Uterus (tissue), 4 donors: ENCODE measurements around the gene RPS6KA2. TPM values are rescaled to one million over a fixed set of nuclear protein-coding genes. Genes with fewer than 3 reads are reported as not detected.

Source experiments
- DNase-seq, 2 donors: peaks; one replicate each; pipeline ENCODE4 v3.0.0-alpha.2; 2019 to 2020
- H3K27ac ChIP-seq, 2 donors: fragments of 200-600 bp; sonication (generic); 1 replicate in 1 of 2; 2 replicates in 1 of 2; pipeline ENCODE4 v1.5.1; 2016 to 2018
- H3K27me3 ChIP-seq, 2 donors: fragments of 200-600 bp; sonication (generic); one replicate each; pipeline ENCODE4 v1.5.1; 2018 to 2019; ENCODE audit warnings: control low read depth in 1 of 2
- H3K36me3 ChIP-seq, 2 donors: fragments of 200-600 bp; sonication (generic); one replicate each; pipeline ENCODE4 v1.5.1; 2019; ENCODE audit warnings: control low read depth in 1 of 2
- H3K4me1 ChIP-seq, 2 donors: fragments of 200-600 bp; sonication (generic); one replicate each; pipeline ENCODE4 v1.5.1; 2018 to 2019; ENCODE audit warnings: control low read depth in 1 of 2
- H3K4me3 ChIP-seq, 2 donors: fragments of 200-600 bp; sonication (generic); 1 replicate in 1 of 2; 2 replicates in 1 of 2; pipeline ENCODE4 v1.5.1; 2018 to 2019; ENCODE audit warnings: mild to moderate bottlenecking in 1 of 2
- H3K9me3 ChIP-seq, 2 donors: fragments of 200-600 bp; sonication (generic); one replicate each; pipeline ENCODE4 v1.5.1; 2019; ENCODE audit warnings: control low read depth in 1 of 2
- CTCF ChIP-seq, 4 experiments: fragments of 200-600 bp in 2 of 4; fragments of 450-650 bp in 2 of 4; sonication (generic) in 2 of 4; IDR thresholded peaks; one replicate each; pipeline ENCODE4 v1.5.1; 2016 to 2019; ENCODE audit warnings: antibody characterized with exemption in 4 of 4, mild to moderate bottlenecking in 2 of 4, moderate library complexity in 1 of 4
- POLR2A ChIP-seq, 2 donors: fragments of 450-650 bp; IDR thresholded peaks; one replicate each; pipeline ENCODE4 v1.6.1; 2016; ENCODE audit warnings: antibody characterized with exemption in 2 of 2, mild to moderate bottlenecking in 1 of 2, moderate library complexity in 1 of 2
- intact Hi-C: fragments of 100-400 bp; cut with DNase I; formaldehyde crosslinking; loops from one replicate; pipeline ENCODE4 v1.15.1; 2023; ENCODE audit warnings: low total_unique reads
- total RNA-seq, 4 donors: library from RNA; depleted of rRNA in 3 of 4; stranded (reverse); fragments of >200 nt in 3 of 4; gene quantifications; one replicate each; pipeline versions ENCODE4 v1.1.0 to v1.2.4, GENCODE V29; 2014 to 2023
- donor health status: DM: yes; HTN: yes; CAD: no.

Gene RPS6KA2
- total RNA-seq, 4 donors from 2014 or later, result 34.0 to 78.4 (median 55.8) TPM

DNA sequence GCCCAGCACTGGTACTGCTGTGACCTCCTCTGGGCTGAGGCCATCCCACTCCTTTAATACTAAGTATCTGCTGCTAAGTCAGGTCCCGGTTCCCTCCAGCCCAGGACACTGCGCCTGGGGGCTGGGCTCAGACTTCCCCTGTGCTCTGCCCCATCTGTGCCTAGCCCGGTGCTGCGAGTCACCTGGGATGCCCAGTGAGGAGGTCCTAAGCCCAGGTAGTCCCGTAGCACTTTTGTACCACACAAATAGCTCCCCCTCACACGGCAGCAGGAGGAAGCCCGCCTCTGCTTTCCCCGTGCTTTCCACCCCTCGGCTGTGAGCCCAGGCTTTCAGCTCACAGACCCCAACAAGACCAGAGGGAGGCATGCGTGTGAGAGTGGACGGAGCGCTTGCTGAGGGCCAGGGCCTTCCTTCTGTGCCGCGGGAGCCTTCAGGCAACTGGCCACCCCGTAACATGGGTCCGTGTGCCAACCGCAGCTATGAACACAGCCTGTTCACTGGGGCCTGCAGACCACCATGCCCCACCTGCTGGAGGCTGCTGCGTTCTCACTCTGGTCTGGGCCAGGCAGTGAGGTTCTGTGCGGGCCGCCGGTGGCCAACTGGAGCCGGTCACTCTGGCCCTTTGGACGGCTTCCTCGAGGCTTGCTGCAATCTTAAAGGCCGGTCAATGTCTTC, 164.5 kb downstream of the RPS6KA2 start:
- H3K36me3 ChIP-seq, result no peaks in the 10 kb centered on the region
- H3K9me3 ChIP-seq, result no peaks in the 10 kb centered on the region
- no peaks in the 10 kb centered on the region for H3K4me1 ChIP-seq
- H3K4me3 ChIP-seq, result no peak overlapping the region
- H3K27ac ChIP-seq, result no peak overlapping the region
- DNase-seq, result peak in 1 of 2 donors; percentile 6
- TF ChIP-seq CTCF (IDR thresholded peaks at IDR 0.05) (no peak), POLR2A (IDR thresholded peaks at IDR 0.05) (no peak)
- intact Hi-C loops, result no loop called here
- no peaks in the 10 kb centered on the region for H3K27me3 ChIP-seq

GRCh38 chr6:166461821-166462460, 165.1 kb downstream of the RPS6KA2 start:
- Histone ChIP-seq H3K27ac (no peak overlapping the region), H3K36me3 (no peaks in the 10 kb centered on the region), H3K9me3 (no peaks in the 10 kb centered on the region), H3K27me3 (no peaks in the 10 kb centered on the region), H3K4me3 (no peak overlapping the region), H3K4me1 (no peaks in the 10 kb centered on the region)
- intact Hi-C loops, result no loop called here
- no peak for DNase-seq
- TF ChIP-seq CTCF (IDR thresholded peaks at IDR 0.05) (no peak), POLR2A (IDR thresholded peaks at IDR 0.05) (no peak)

DNA sequence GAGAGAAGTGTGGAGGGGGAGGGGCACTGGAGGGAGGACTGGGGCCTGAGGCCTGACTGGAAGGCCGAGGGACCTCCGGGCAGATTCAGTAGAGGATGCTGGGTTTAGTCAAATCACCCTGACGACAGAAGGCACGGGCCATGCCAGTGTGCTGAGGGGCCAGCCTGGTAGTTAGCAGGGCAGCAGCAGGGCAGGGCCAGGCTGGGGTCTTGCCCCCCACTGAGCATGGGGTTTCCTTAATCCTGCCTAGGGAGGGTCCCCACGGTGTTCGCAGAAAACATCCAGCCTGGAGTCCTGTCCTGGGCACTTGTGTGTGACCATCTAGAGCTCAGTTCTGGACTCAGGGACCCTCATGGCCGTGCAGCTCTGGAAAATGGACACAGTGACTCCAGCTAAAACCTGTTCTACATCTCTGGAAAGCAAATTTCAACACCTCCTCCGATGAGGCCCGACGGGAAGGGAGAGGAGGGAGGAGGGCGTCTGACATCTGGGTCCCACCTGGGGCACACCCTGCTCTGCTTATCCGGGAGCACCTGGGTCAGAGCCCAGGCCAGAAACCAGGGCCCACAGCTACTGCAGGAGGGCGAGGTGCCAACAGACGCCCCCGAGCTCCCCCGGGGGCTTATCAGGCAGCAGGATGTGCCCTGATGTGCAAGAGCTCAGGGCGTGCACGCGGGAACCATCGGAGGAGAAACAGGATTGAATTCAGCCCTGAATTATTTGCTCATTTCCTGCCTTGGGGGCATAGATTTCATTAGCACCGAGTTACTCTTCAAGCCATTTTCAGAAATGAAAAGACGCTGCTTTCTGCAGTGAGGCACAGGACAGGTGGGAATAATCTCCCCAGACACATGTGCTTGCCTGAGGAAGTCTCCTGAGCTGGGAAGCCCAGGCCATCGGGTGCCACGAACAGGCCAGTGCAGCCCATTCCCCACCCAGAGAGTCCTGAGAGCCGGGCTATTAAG, 166.3 kb downstream of the RPS6KA2 start:
- H3K4me3 ChIP-seq, result no peak overlapping the region
- intact Hi-C loops, result no loop called here
- no peaks in the 10 kb centered on the region for H3K27me3 ChIP-seq
- H3K4me1 ChIP-seq, result no peaks in the 10 kb centered on the region
- DNase-seq, result no peak
- H3K9me3 ChIP-seq, result no peaks in the 10 kb centered on the region
- H3K27ac ChIP-seq, result no peak overlapping the region
- TF ChIP-seq CTCF (IDR thresholded peaks at IDR 0.05), result no peak
- TF ChIP-seq POLR2A (IDR thresholded peaks at IDR 0.05), result no peak
- H3K36me3 ChIP-seq, result no peaks in the 10 kb centered on the region

GRCh38 chr6:166459906-166460305, 167.1 kb downstream of the RPS6KA2 start:
- Histone ChIP-seq H3K27me3 (no peaks in the 10 kb centered on the region), H3K4me3 (no peak overlapping the region), H3K4me1 (no peaks in the 10 kb centered on the region), H3K27ac (no peak overlapping the region), H3K9me3 (no peaks in the 10 kb centered on the region), H3K36me3 (no peaks in the 10 kb centered on the region)
- peak in 1 of 2 donors; percentile 6 for DNase-seq
- intact Hi-C loops, result no loop called here
- no peak for TF ChIP-seq POLR2A (IDR thresholded peaks at IDR 0.05)
- TF ChIP-seq CTCF (IDR thresholded peaks at IDR 0.05), result no peak
